Pancreas (tissue), 10 donors: ENCODE results near the gene SCN8A. TPM values are rescaled to one million over a fixed set of nuclear protein-coding genes. Genes with fewer than 3 reads are reported as not detected.

Experiments
- ATAC-seq, 4 donors: fragments of 200-7000 bp; cut with Tn5 transposase; one replicate each; pipeline versions ENCODE4 v1.8.0 to v1.9.1; 2020; ENCODE audit warnings: mild to moderate bottlenecking in 4 of 4, moderate library complexity in 4 of 4
- DNase-seq, 6 donors: peaks; one replicate each; pipeline ENCODE4 v3.0.0-alpha.2; 2020
- FAIRE-seq: peaks from 2 replicates; lab custom pipeline; 2012; peaks lifted over from hg19 to GRCh38; lab: Jason Lieb, UNC
- H3K27ac ChIP-seq, 4 donors: fragments of 200-600 bp; sonication (generic); 1 replicate in 3 of 4; 2 replicates in 1 of 4; pipeline versions ENCODE4 v1.5.0 to v1.8.0; 2020
- H3K27me3 ChIP-seq, 4 donors: fragments of 200-600 bp; one replicate each; pipeline ENCODE4 v1.8.0; 2021
- H3K36me3 ChIP-seq, 3 donors: fragments of 200-600 bp; sonication (generic) in 1 of 3; one replicate each; pipeline versions ENCODE4 v1.5.0 to v1.8.0; 2020 to 2021
- H3K4me1 ChIP-seq, 3 donors: fragments of 200-600 bp; one replicate each; pipeline ENCODE4 v1.8.0; 2021
- H3K4me3 ChIP-seq, 4 donors: fragments of 200-600 bp; sonication (generic) in 2 of 4; one replicate each; pipeline versions ENCODE4 v1.5.0 to v1.8.0; 2020 to 2021
- H3K9me3 ChIP-seq, 4 donors: fragments of 200-600 bp; one replicate each; pipeline ENCODE4 v1.8.0; 2021
- WGBS, 2 donors: extraction: QIAGEN DNeasy Blood & Tissue Kit; methylation state at CpG; one replicate each; pipeline ENCODE4 v1.1.7; 2013; 5-methylcytosine and 5-hydroxymethylcytosine counted together
- intact Hi-C, 3 donors: fragments of 100-400 bp; cut with DNase I; formaldehyde crosslinking; loops; one replicate each; pipeline versions ENCODE4 v1.11.1 to v1.14.2; 2022
- polyA plus RNA-seq, 2 donors: library from polyadenylated mRNA; stranded (reverse); fragments of 200-250 nt; gene quantifications; one replicate each; pipeline ENCODE4 v1.2.3, GENCODE V29; 2013
- total RNA-seq, 6 donors: library from RNA; stranded (reverse); fragmentation: NEBNext Ultra II Directional in 4 of 6; extraction: Animal tissue kit (Norgen Biotek cat#: 25700) in 4 of 6; gene quantifications; one replicate each; pipeline versions ENCODE4 v1.2.1 to v1.2.4, GENCODE V29; 2021 to 2023
- TF ChIP-seq, protein P1 (sequence below), 4 donors: fragments of 200-600 bp; sonication (generic) in 3 of 4; IDR thresholded peaks; one replicate each; pipeline versions ENCODE4 v1.5.0 to v1.8.0; 2021; ENCODE audit warnings: antibody characterized with exemption in 4 of 4
- donor health status: healthy with polysubstance abuse.
- donor health status: DM: no; HTN: no; CAD: no; lungs with moderate emphysema.
- donor health status: DM: no; HTN: no; CAD: no.
- donor health status: control.
- donor health status: control.
- donor health status: Bipolar disorder and iron deficiency.
- donor health status: DM: yes; HTN: yes; CAD: no.
- donor health status: DM: no; HTN: no; CAD: no.
- donor health status: DM: no; HTN: no; CAD: no.
- donor health status: DM: yes; HTN: yes; CAD: no.

Gene SCN8A
- total and polyA plus RNA-seq, 8 donors: 1.9 to 3.2 (median 2.3) TPM

DNA sequence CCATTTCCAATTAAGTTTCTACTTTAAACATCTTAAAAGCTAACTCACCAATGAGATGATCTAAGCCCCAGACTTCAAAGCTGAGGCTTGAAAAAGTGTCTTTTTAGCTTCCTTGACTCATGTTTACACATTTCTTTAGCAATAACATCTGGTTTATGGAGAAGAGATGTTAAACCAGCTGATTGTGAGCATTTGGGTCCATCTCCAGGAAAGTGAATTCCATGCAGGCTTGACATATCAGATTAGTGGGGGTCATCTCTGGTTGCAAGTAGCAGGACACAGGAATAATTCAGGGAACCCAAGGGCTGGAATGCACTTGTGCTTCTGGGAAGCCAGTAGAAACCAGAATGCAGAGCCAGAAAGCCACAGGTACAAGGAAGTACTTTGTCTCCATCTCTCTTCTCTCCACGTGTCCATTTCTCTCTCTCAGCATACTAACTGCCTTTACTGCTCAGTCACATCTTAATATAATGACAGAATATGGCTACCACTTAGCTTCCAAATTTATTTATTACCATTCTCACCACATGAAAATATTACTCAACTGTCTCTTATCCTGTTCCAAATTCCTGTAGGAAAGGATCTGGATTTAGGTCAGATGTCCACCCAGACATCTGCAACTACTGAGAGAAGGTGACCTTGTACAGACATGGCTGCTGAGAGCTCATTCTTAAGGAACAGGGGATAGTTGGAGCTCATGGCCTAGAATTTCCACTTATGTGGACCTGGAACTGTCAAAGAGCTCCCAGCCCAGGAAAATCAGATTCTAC is 104.4 kb downstream of the SCN8A start:
- ATAC-seq (peak in 2 of 4 donors; percentile 34 to 51), FAIRE-seq (no peak), DNase-seq (no peak)
- TF ChIP-seq, protein P1, sequence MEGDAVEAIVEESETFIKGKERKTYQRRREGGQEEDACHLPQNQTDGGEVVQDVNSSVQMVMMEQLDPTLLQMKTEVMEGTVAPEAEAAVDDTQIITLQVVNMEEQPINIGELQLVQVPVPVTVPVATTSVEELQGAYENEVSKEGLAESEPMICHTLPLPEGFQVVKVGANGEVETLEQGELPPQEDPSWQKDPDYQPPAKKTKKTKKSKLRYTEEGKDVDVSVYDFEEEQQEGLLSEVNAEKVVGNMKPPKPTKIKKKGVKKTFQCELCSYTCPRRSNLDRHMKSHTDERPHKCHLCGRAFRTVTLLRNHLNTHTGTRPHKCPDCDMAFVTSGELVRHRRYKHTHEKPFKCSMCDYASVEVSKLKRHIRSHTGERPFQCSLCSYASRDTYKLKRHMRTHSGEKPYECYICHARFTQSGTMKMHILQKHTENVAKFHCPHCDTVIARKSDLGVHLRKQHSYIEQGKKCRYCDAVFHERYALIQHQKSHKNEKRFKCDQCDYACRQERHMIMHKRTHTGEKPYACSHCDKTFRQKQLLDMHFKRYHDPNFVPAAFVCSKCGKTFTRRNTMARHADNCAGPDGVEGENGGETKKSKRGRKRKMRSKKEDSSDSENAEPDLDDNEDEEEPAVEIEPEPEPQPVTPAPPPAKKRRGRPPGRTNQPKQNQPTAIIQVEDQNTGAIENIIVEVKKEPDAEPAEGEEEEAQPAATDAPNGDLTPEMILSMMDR (IDR thresholded peaks at IDR 0.05): no peak
- Histone ChIP-seq H3K36me3 (no peaks in the 10 kb centered on the region), H3K9me3 (no peaks in the 10 kb centered on the region), H3K27me3 (no peaks in the 10 kb centered on the region), H3K4me3 (no peak overlapping the region), H3K4me1 (peaks cover 0 to 4% (median 0%) of the 10 kb centered on the region in 3 donors), H3K27ac (no peak overlapping the region)
- intact Hi-C loops: no loop called here
- WGBS, 2 donors: 47 to 65% methylated on average over 1 of the region's 1 CpG

DNA sequence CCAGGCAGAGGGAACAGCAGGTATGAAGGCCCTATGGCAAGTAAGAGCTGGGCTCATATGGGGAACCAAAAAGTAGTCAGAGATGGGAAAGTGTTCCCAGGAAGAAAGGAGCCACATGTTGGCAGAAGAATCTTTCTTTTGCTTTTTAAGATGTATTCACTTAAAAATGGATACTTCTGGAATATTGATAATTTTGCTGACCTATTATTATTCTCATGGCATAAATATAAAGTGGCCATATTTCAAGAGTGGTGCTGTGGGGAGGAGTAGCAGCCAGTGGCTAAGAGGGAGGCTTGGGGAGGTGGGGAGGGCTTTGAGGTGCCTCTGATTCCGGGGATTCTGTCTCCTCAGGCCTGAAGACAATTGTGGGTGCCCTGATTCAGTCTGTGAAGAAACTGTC is 108.2 kb downstream of the SCN8A start:
- intact Hi-C loops: no loop called here
- WGBS, 2 donors: 98 to 100% methylated on average over 1 of the region's 1 CpG

GRCh38 chr12:51700887-51701286 is 109.9 kb downstream of the SCN8A start:
- Histone ChIP-seq H3K36me3 (no peaks in the 10 kb centered on the region), H3K4me1 (peaks cover 14 to 24% (median 18%) of the 10 kb centered on the region in 3 donors), H3K4me3 (peak overlapping the region in 1 of 4 donors; percentile 10), H3K9me3 (no peaks in the 10 kb centered on the region), H3K27ac (peak overlapping the region; percentile 10 to 72 (median 40)), H3K27me3 (no peaks in the 10 kb centered on the region)
- DNase-seq (no peak), ATAC-seq (peak; percentile 82 to 89 (median 84)), FAIRE-seq (no peak)
- TF ChIP-seq, protein P1 (IDR thresholded peaks at IDR 0.05): no peak
- intact Hi-C loops: no loop called here

More for the DNA sequence above, 108.2 kb downstream of the SCN8A start:
- Histone ChIP-seq H3K4me1 (peaks cover 14 to 24% (median 18%) of the 10 kb centered on the region in 3 donors), H3K27ac (no peak overlapping the region), H3K9me3 (no peaks in the 10 kb centered on the region), H3K36me3 (no peaks in the 10 kb centered on the region), H3K27me3 (no peaks in the 10 kb centered on the region), H3K4me3 (no peak overlapping the region)
- no peak for DNase-seq
- TF ChIP-seq, protein P1 (IDR thresholded peaks at IDR 0.05): no peak
- no peak for FAIRE-seq
- no peak for ATAC-seq

- ATAC-seq: peak in 3 of 4 donors; percentile 59 to 72 (median 59)
- no peaks in the 10 kb centered on the region for H3K9me3 ChIP-seq
- H3K4me1 ChIP-seq: peaks cover 14 to 24% (median 18%) of the 10 kb centered on the region in 3 donors
- H3K36me3 ChIP-seq: no peaks in the 10 kb centered on the region
- TF ChIP-seq, protein P1 (IDR thresholded peaks at IDR 0.05): no peak
- H3K27me3 ChIP-seq: no peaks in the 10 kb centered on the region
- no peak overlapping the region for H3K4me3 ChIP-seq
- peak overlapping the region in 3 of 4 donors; percentile 0 to 72 (median 65) for H3K27ac ChIP-seq
- DNase-seq: no peak
- no peak for FAIRE-seq
- WGBS, 2 donors: 67 to 72% methylated on average over 1 of the region's 1 CpG
- intact Hi-C loops: no loop called here
Measured at GRCh38 chr12:51702587-51702986, 111.6 kb downstream of the SCN8A start.

DNA sequence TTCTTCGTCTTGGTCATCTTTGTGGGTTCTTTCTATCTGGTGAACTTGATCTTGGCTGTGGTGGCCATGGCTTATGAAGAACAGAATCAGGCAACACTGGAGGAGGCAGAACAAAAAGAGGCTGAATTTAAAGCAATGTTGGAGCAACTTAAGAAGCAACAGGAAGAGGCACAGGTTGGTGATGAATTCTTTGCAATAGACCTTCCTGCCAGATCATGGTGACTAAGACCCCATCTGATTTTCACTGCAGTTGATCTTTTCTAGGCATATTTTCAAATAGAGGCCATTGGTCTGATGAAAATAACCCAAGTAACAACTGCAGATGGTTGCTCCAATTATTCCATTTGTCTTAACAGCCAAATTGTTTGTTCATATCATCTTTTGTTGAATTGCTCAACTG is 114.4 kb downstream of the SCN8A start:
- Histone ChIP-seq H3K27me3 (no peaks in the 10 kb centered on the region), H3K27ac (no peak overlapping the region), H3K4me1 (peaks cover 14 to 23% (median 18%) of the 10 kb centered on the region in 3 donors), H3K4me3 (no peak overlapping the region), H3K36me3 (no peaks in the 10 kb centered on the region), H3K9me3 (no peaks in the 10 kb centered on the region)
- 96 to 97% methylated on average over 1 of the region's 1 CpG for WGBS, 2 donors
- DNase-seq (no peak), ATAC-seq (no peak), FAIRE-seq (no peak)
- TF ChIP-seq, protein P1 (IDR thresholded peaks at IDR 0.05): no peak
- intact Hi-C loops: no loop called here
